Peyer's patch (tissue), 4 donors: ENCODE data around the gene ITGA11. TPM values are rescaled to one million over a fixed set of nuclear protein-coding genes. Genes with fewer than 3 reads are reported as not detected.

Source experiments
- DNase-seq, 3 donors: peaks; one replicate each; pipeline ENCODE4 v3.0.0-alpha.2; 2017 to 2019
- H3K27ac ChIP-seq, 4 donors: fragments of 200-600 bp; sonication (generic); one replicate each; pipeline ENCODE4 v1.5.1; 2016 to 2019
- H3K27me3 ChIP-seq, 2 donors: fragments of 200-600 bp; sonication (generic); one replicate each; pipeline ENCODE4 v1.5.1; 2019
- H3K36me3 ChIP-seq, 3 donors: fragments of 200-600 bp; sonication (generic); one replicate each; pipeline ENCODE4 v1.5.1; 2016 to 2019
- H3K4me1 ChIP-seq, 4 donors: fragments of 200-600 bp; sonication (generic); one replicate each; pipeline ENCODE4 v1.5.1; 2016 to 2019
- H3K4me3 ChIP-seq, 4 donors: fragments of 200-600 bp; sonication (generic); 1 replicate in 3 of 4; 2 replicates in 1 of 4; pipeline ENCODE4 v1.5.1; 2016 to 2019; ENCODE audit warnings: mild to moderate bottlenecking in 1 of 4
- H3K9me3 ChIP-seq, 4 donors: fragments of 200-600 bp; sonication (generic); one replicate each; pipeline ENCODE4 v1.5.1; 2016 to 2019; ENCODE audit warnings: mild to moderate bottlenecking in 1 of 4
- POLR2A ChIP-seq, 2 donors: fragments of 450-650 bp; IDR thresholded peaks; one replicate each; pipeline ENCODE4 v1.5.1; 2017; ENCODE audit warnings: antibody characterized with exemption in 2 of 2, mild to moderate bottlenecking in 2 of 2, moderate library complexity in 2 of 2
- total RNA-seq, 4 donors: library from RNA; depleted of rRNA; stranded (reverse); fragments of >200 nt; gene quantifications; one replicate each; pipeline ENCODE4 v1.1.0, GENCODE V29; 2016
- TF ChIP-seq, protein P1 (sequence below), 6 experiments: fragments of 450-650 bp in 4 of 6; fragments of 200-600 bp in 2 of 6; sonication (generic) in 1 of 6; IDR thresholded peaks; one replicate each; pipeline ENCODE4 v1.5.1; 2017 to 2019; ENCODE audit warnings: antibody characterized with exemption in 6 of 6, mild to moderate bottlenecking in 3 of 6, moderate library complexity in 1 of 6

Gene ITGA11
- total RNA-seq, 4 donors from 2014 or later: 0.88 to 24.8 (median 2.6) TPM

DNA sequence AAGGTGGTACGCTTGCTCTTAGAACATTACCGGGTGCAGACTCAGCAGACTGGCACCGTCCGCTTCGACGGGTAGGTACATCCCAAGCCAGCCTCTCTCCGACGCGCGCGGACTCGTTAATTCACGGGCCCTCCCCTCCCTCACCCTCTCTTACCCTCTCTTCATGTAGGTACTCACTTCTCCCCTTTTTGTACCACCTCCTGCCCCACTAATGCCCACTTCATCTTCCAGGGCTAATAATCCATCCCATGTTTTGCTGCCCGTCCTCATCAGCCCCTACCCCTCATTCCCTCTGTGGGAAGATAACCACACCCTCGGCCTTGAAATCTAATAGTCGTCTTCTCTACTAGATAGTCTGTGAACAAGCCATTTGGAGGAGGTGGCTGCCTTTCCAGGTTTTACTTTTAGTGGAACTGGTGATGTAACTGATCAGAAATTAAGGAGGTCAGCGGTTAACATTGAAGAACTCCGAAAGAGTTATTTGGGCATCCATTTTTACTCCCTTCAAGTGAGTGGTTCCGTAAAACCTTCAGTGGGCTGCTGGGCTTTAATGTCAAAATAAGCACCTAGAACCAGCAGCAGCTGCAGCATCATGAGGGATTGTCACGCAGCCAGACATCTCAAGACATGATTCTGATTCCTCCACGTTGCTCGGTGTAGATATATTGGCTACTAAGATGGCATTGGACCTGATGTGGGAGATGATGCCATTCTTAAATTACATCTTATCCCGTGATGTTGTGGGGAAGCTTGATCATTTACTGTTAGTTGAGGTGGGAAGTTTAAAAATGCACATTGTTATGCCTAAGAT is 153.2 kb downstream of the ITGA11 start:
- Histone ChIP-seq H3K27ac (peak overlapping the region; percentile 93 to 97 (median 95)), H3K4me3 (peak overlapping the region; percentile 68 to 87 (median 82)), H3K4me1 (peaks cover 0 to 51% (median 17%) of the 10 kb centered on the region in 4 donors), H3K36me3 (no peaks in the 10 kb centered on the region), H3K9me3 (no peaks in the 10 kb centered on the region), H3K27me3 (no peaks in the 10 kb centered on the region)
- TF ChIP-seq, protein P1, sequence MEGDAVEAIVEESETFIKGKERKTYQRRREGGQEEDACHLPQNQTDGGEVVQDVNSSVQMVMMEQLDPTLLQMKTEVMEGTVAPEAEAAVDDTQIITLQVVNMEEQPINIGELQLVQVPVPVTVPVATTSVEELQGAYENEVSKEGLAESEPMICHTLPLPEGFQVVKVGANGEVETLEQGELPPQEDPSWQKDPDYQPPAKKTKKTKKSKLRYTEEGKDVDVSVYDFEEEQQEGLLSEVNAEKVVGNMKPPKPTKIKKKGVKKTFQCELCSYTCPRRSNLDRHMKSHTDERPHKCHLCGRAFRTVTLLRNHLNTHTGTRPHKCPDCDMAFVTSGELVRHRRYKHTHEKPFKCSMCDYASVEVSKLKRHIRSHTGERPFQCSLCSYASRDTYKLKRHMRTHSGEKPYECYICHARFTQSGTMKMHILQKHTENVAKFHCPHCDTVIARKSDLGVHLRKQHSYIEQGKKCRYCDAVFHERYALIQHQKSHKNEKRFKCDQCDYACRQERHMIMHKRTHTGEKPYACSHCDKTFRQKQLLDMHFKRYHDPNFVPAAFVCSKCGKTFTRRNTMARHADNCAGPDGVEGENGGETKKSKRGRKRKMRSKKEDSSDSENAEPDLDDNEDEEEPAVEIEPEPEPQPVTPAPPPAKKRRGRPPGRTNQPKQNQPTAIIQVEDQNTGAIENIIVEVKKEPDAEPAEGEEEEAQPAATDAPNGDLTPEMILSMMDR (IDR thresholded peaks at IDR 0.05): no peak
- no peak for TF ChIP-seq POLR2A (IDR thresholded peaks at IDR 0.05)
- no peak for DNase-seq

DNA sequence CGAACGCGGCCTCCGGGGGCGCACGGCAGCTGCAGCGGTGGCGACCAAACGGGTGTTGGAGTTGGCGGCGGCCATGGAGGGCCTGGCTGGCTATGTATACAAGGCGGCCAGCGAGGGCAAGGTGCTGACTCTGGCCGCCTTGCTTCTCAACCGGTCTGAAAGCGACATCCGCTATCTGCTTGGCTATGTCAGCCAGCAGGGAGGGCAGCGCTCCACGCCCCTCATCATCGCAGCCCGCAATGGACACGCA is 153.7 kb downstream of the ITGA11 start:
- peaks cover 0 to 51% (median 17%) of the 10 kb centered on the region in 4 donors for H3K4me1 ChIP-seq
- DNase-seq: peak in 1 of 3 donors; percentile 67
- no peaks in the 10 kb centered on the region for H3K9me3 ChIP-seq
- H3K27me3 ChIP-seq: no peaks in the 10 kb centered on the region
- H3K36me3 ChIP-seq: no peaks in the 10 kb centered on the region
- no peak for TF ChIP-seq POLR2A (IDR thresholded peaks at IDR 0.05)
- TF ChIP-seq, protein P1 (IDR thresholded peaks at IDR 0.05): peak in 3 of 6 experiments; percentile 42 to 46 (median 45)
- peak overlapping the region; percentile 68 to 87 (median 82) for H3K4me3 ChIP-seq
- peak overlapping the region; percentile 93 to 97 (median 95) for H3K27ac ChIP-seq

DNA sequence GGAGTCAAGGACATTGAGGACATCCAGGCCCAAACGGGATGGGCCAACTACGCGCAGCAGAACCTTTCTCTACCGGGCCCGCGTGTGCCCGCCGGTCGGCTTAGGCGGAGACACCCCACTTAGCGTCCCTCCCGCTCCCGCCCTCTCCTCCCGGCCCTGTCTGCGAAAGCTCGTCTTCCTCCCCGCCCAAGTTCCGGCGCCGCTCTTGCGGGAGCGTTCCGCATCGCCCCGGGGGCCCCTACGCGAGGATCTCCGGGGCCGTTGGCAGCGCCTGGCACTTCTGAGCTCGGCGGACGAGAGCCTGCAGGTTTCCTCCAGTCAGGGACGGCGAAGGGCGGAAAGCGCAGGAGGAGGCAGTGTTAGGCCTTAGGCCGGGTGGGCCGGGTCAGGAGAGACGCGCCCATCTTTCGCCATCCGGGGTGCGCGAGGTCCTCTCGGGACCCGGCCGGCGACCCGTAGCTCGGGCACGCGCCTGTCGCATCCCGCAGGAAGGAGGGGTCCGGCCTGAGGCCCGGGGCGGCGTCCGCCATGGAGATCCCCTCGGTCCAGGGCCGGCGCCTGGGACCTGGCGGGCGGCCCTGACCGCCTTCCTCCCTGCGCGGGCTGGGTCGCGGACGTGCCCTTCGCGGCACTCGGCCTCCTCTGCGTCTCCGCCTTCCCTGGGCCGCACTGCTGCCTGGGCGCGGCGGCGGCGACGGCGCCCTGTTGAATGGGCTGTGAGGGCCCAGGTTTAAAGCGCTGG is 154.2 kb downstream of the ITGA11 start, which contains the start of gene FEM1B:
TSS of gene FEM1B (plus strand) at position 143 of the 742 bp plus-strand sequence. CDS start 673 bp downstream, outside the sequence.
- H3K9me3 ChIP-seq: no peaks in the 10 kb centered on the region
- peak; percentile 84 to 95 (median 94) for DNase-seq
- H3K4me3 ChIP-seq: peak within 1 kb of the TSS; percentile 68 to 87 (median 82)
- H3K27me3 ChIP-seq: no peaks in the 10 kb centered on the region
- H3K27ac ChIP-seq: peak within 1 kb of the TSS; percentile 93 to 97 (median 95)
- peaks cover 0 to 48% (median 17%) of the 10 kb centered on the region in 4 donors for H3K4me1 ChIP-seq
- no peaks in the 10 kb centered on the region for H3K36me3 ChIP-seq
- TF ChIP-seq, protein P1 (IDR thresholded peaks at IDR 0.05): peak in 1 of 6 experiments; percentile 46
- TF ChIP-seq POLR2A (IDR thresholded peaks at IDR 0.05): peak; percentile 57 to 61

DNA sequence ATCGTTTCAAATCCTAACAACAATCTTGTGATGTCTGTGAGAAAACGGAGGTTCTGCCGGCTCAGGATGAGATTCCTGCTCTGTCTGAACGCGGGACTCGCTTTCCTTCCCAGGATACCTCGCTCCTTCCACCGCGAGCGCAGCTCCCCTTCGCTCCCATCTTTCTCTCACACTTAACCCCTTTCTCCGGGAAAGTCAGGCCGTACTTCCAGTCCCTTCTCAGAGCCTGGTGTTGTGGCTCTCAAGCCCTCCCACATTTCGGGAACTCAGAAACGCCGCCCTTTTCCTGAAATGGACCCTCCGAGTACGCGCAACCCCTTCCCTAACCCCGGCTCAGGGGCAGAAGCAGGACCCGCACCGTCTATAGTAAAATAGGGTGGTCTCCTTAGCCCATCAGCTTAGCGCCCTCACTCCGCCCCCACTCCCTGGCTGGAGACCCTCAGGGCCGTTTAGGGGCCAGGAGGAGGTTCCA is 154.8 kb downstream of the ITGA11 start:
- peak overlapping the region; percentile 93 to 97 (median 95) for H3K27ac ChIP-seq
- H3K4me1 ChIP-seq: peaks cover 0 to 42% (median 17%) of the 10 kb centered on the region in 4 donors
- DNase-seq: peak in 1 of 3 donors; percentile 65
- H3K36me3 ChIP-seq: no peaks in the 10 kb centered on the region
- H3K9me3 ChIP-seq: no peaks in the 10 kb centered on the region
- no peaks in the 10 kb centered on the region for H3K27me3 ChIP-seq
- TF ChIP-seq, protein P1 (IDR thresholded peaks at IDR 0.05): no peak
- TF ChIP-seq POLR2A (IDR thresholded peaks at IDR 0.05): peak in 1 of 2 donors; percentile 47
- H3K4me3 ChIP-seq: peak overlapping the region; percentile 68 to 87 (median 82)

DNA sequence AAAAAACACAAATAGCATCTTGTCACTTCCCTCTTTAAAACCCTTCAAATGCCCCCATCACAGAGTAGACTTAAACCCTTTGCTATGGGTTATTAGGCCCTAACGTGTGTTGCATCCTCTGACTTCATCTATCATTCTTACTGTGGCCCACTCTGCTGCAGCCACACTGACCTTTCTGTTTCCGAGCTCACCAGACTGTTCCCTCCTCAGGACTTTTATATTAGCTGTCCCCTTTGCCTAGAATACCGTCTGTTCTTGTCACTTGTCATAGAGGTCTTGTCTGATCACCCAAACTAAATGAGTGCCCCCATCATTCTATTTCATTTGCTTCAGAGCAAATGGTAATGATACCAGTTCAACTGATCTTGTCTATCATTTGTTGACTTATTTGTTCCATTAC is 155.3 kb downstream of the ITGA11 start:
- Histone ChIP-seq H3K36me3 (no peaks in the 10 kb centered on the region), H3K27me3 (no peaks in the 10 kb centered on the region), H3K4me3 (peak overlapping the region; percentile 68 to 87 (median 82)), H3K9me3 (no peaks in the 10 kb centered on the region), H3K4me1 (peaks cover 0 to 37% (median 17%) of the 10 kb centered on the region in 4 donors), H3K27ac (peak overlapping the region; percentile 93 to 97 (median 95))
- TF ChIP-seq, protein P1 (IDR thresholded peaks at IDR 0.05): no peak
- TF ChIP-seq POLR2A (IDR thresholded peaks at IDR 0.05): no peak
- no peak for DNase-seq
